ENCODE data around the gene NFIA.

DNA sequence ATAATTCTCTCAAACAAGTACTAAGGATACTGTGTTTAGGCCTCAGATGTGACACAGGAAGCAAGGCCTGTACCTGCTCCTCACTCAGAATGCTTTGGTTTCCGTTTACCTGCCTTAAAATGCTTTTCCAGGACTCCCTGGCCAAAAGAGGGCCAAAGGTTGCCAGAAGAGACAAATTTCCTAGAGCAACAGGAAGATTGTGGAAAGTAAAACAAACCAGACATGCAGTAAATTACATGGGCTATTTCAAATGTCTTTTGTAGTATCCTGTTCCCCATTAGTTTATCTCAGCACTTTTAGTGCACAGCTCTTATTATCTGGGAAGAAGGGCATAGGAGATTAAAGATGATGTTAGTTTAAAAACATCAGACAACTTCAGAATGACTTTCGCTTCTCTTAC lies 280.0 kb downstream of the NFIA start:
- TF ChIP-seq, protein P1, sequence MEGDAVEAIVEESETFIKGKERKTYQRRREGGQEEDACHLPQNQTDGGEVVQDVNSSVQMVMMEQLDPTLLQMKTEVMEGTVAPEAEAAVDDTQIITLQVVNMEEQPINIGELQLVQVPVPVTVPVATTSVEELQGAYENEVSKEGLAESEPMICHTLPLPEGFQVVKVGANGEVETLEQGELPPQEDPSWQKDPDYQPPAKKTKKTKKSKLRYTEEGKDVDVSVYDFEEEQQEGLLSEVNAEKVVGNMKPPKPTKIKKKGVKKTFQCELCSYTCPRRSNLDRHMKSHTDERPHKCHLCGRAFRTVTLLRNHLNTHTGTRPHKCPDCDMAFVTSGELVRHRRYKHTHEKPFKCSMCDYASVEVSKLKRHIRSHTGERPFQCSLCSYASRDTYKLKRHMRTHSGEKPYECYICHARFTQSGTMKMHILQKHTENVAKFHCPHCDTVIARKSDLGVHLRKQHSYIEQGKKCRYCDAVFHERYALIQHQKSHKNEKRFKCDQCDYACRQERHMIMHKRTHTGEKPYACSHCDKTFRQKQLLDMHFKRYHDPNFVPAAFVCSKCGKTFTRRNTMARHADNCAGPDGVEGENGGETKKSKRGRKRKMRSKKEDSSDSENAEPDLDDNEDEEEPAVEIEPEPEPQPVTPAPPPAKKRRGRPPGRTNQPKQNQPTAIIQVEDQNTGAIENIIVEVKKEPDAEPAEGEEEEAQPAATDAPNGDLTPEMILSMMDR (IDR thresholded peaks at IDR 0.05) = no peak
- TF ChIP-seq POLR2A (IDR thresholded peaks at IDR 0.05) = no peak

Data from esophagus squamous epithelium (tissue), 4 donors.